Stimulated activated CD8-positive, alpha-beta memory T cell treated with anti-CD3 and anti-CD28 coated beads, Interleukin-15, amount 100 ng/mL, for 4 hours (primary cell): ENCODE data around the gene LBX2.

ENCODE experiments used
- DNase-seq, 2 donors: peaks; one replicate each; pipeline ENCODE4 v3.0.0-alpha.2; 2020; ENCODE audit warnings: low read depth in 2 of 2

Gene LBX2

DNA sequence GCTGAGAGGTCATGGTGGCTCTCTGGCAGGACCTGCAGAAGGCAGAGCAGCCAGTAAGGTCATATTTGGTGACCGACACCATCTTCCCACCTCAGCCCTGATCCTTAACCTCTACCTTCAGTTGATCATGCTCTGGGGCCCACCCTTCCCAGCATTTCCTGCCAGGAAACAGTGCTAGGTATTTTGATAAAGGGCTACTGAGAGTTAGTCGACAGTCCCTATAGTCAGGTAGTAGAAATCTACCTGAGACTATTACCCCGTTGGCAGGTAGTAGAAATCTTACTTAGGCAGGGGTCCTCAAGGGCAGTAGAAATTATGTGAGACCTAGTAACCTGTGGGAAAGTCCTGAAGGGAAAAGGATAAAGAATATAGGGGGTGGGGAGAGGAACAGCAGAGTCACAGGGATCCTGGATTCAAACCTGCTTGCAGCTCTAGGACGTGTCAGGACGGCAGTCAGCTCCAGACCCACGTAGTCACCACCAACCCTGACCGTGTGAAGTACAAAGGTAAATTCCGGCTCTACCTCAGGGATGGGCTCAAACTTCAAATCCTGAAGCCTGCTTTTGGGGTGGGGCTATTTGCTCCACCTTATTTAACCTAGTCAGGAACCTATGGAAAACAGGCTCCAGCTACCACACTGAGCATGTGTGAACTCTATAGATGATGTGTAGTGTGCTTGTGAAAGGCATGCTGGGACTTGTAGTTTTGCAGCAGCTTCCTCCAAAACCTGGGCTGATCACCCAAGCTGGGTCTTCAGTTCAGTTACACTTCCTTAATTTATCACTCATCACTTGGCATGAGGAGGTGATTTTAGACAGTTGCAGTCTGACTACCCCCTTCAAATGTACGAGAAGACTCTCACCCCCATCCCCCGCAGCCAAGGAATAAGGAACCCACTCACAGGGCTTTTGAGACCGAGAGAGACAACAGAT is 26.6 kb upstream of the LBX2 start, which contains the start of gene DQX1:
Gene DQX1, minus strand, starts transcription at position 515 of the 932 bp plus-strand sequence. Its CDS starts 502 bp downstream, at position 13.
- DNase-seq, result no peak

DNA sequence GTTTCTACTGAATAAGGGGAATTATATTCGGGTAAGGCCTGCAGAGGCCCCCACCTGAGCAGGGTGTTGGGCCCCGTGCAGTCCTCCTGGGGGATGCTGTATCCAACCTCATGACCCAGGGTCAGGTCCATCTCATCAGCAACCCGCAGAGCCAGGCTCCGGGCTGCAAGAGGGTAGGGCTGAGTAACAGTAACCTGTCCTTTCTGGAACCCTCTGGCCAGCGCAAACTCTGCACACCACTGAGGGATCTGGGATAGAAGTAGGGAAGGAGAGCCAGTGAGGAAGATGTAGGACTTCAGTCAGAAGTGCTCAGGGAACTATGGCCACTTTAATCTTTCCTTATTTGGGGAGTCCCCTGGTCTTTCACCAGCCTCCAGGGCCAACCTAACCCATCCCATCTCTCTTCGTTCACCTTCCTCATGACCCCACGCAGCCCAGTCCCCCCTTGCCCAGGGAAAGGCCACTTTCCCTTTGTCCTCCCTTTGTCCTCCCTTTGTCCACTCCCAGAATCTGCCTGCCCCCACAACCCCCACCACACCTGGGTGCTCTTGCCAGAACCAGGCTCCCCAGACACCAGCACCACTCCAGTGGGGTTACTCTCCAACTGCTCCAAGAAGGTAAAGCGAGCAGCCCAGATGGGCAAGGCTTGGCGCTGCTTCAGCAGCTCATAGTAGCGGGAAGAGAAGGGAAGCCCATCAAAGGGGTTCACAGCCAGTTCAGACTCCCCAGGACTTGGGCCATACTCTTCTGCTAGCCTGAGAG is 25.7 kb upstream of the LBX2 start:
- DNase-seq, result no peak

DNA sequence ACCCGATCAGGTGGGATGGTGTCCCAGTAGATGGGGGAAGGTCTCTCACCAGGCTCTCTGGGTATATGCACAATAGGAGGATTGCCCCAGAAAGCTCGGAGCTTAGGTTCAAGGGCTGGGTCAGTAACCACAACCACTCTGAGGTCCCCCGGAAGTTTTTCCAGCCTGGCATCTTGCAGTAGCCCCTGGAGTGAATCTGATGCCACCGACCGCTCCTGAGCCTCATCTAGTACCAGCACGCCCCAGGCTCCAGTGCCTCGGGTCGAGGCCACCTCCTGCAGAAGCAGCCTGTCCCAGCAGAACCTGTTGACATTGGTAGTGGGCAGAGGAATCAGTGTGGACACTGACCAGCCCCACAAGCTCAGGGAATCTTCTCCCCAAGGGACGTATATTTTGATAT is 24.6 kb upstream of the LBX2 start:
- DNase-seq, result no peak

DNA sequence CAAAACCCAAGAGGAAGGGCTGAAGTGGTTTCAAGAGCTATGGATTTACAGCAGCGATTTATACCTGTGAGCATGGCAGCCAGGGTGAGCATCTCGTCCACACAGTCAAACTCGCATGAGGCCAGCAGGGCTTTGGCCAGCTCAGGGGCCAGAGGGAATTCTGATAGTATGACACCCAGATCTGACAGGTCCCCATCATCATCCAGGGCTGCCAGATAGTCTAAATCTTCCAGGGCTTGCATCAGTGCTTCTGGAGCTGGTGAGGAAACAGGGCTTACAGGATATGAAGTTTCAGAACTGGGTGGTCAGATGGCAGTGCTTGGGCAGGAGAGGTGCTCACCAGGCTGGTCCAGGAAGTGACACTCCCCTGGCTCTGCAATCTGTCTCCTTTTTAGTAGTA is 23.1 kb upstream of the LBX2 start:
- DNase-seq, result no peak

DNA sequence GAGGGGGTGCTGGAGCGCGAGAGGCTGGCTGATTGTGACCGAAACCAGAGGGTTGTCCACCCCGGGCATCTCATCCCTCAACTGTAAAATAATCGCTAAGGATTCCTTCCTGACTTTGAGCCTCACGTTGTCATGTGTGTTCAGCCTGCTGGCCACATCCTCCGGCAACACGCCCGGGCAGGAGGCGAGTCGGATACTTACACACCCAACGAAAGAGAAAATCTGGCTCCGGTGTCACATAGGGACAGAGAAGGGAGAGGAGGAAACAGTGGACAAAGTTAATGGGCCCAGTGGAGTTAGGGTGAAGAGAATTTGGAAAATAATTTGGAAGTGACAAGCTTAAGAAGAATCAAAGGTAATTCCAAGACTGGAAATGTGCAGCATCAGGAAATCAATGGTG is 17.2 kb upstream of the LBX2 start:
- DNase-seq, result no peak

DNA sequence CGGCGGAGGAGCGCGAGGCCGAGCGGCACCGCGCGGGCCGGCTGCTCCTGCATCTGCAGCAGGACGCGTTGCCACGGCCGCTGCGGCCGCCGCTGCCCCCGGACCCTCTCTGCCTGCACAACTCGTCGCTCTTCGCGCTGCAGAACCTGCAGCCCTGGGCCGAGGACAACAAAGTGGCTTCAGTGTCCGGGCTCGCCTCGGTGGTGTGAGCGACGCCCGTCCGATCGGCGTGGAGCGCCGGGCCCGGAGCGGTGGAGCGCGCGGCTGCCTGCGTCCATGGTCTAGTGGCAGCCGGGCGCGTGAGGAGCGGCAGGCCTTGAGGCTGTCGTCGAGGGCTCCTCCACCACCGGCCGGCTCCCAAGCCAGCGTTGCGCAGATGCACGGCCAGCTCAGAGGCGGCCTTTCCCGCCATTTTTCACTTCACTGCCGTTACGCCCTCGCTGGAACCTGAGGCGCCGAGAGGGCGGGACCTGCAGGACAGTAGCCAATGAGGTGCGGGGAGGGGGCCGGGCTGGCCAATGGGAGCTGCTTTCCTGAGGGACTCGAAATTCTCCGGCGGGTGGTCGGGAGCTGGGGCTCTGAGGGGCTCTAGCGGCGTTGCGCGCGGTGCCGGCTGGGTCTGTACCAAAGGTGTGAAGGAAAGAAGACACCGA is 16.7 kb upstream of the LBX2 start:
- peak; percentile 49 to 60 for DNase-seq

DNA sequence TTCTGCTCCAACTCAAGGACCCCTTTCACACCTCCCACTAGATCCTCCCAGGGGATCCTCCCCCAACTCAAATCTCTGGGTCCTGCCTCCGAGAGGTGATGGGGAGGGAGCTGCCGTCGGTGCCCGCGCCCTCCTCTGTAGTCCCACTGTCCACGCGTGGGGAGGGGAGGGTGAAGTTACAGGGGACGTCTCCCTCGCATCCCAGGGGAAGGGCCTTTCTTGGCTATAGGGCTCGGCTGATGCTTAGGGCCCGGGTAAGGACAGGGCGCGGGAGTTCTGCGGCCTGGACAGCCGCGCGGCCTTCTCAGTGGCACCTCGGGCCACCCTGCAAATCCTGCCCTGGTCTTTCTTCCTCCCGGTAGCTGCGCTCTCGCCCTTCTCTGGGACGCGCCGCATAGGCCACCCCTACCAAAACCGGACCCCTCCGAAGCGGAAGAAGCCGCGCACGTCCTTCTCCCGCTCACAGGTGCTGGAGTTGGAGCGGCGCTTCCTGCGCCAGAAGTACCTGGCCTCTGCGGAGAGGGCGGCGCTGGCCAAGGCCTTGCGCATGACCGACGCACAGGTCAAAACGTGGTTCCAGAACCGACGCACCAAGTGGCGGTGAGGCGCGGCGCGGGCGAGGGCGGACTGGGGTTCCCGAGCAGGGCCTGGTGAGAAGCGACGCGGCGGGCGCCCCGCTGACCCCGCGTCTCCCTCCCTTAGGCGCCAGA is 16.0 kb upstream of the LBX2 start:
- no peak for DNase-seq

DNA sequence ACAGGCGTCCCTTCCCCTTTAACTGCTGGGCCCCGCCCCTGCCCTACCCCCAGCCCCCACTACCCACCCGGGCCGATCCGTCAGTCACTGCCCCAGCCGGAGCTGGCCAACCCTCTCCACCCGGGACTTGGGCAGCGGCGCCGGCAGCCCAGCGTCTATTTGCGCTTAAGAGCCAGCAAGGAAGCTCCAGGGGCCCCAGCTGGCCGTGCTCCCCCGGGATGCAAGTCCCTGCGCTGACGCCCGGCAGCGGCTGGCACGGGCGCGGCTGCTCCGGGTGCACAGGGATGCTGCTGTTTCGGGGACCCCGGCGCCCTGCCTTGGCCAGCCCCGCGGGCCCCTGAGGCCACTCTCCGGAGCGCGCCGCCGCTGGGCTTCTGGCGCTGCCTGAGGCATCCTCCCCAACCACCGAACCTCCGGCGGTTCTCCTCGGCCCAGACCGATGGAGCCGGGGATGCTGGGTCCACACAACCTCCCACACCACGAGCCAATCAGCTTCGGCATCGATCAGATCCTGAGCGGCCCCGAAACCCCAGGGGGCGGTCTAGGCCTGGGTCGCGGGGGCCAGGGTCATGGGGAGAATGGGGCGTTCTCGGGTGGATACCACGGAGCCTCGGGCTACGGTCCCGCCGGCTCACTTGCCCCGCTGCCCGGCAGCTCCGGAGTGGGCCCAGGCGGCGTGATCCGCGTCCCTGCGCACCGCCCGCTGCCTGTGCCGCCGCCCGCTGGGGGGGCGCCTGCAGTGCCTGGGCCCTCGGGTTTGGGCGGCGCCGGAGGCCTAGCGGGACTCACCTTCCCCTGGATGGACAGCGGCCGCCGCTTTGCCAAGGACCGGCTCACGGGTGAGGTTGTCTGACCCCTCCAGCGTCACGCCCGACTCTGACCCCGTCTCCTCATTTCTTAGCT is 15.2 kb upstream of the LBX2 start, which contains the start of gene TLX2:
Gene TLX2, plus strand, starts transcription at position 83 of the 903 bp plus-strand sequence. Its CDS starts 357 bp downstream, at position 440.
- DNase-seq, result no peak

DNA sequence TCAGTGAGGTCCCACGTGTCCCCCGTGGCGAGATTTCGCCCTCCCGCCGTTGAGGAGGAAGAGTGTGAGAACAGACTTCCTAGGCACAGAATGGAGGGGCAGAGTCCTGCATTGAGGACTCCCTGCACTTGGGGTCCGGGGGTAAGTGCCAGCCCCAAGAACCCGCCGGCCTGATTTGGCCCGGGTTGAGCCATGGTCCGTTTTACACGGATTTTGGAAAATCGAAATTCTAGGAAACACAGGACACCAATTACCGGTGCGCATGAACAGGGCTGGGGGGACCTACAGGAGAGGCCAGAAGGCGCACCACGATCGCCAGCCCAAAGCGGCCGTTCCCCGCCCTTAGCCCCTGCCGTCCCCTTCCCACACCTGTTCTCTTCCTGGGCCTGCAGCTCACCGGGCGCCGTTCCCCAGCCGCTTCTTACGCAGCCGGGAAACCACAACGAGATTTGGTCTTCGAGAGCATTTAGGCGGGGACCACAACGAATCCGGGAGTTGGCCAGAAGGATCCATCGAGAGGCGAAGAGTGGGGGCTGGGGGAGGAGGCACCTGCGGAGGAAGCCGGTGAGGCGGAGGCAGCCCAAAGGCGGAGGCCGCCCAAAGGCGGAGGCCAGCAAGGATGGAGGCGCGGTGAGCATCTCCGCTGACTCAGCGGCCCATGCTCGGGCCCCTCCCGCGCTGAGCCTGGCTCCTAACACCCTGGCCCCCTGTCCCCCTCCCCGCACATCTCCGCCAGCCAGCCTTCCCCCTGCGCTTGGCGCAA is 14.4 kb upstream of the LBX2 start:
- no peak for DNase-seq

DNA sequence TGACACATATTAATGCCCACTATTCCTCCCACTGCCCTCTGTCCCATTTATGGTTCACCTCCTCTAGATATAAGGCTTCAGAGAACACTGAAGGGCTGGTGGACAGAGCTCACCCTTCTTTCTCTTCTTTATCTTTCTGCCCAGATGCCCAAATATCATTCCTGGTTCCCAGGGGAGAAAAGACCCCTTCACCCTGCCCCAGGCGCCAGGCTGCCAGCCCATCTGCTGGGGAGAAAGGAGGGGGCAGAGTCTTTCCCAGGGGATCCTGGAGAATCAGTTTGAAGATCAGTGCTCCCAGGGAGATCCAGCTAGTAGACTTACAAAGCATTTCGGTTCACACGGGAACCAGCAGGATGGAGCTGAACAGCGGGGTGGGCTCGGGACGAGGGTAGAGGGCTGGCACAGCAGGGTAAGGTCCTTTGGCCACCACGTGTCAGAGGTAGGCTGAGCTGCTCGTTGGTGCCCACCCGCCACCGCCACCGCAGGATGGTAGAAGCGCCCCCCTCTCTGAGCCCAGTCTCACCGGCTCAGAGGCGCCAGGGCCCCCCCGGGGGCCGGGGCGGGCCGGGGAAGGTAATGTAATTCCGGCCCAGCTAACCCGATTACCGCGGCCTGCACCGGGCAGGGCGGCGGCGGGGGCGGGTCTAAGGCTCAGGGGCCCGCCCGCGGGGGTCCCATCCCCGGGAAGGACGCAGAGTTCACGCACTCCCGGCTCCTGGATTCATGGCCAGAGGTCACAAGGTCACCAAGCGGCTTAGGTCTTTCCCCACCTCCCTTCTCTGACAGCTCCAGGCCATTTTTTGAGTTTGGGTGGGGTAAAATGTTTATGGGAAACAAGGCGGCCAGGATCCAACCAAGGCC is 13.6 kb upstream of the LBX2 start:
- no peak for DNase-seq

DNA sequence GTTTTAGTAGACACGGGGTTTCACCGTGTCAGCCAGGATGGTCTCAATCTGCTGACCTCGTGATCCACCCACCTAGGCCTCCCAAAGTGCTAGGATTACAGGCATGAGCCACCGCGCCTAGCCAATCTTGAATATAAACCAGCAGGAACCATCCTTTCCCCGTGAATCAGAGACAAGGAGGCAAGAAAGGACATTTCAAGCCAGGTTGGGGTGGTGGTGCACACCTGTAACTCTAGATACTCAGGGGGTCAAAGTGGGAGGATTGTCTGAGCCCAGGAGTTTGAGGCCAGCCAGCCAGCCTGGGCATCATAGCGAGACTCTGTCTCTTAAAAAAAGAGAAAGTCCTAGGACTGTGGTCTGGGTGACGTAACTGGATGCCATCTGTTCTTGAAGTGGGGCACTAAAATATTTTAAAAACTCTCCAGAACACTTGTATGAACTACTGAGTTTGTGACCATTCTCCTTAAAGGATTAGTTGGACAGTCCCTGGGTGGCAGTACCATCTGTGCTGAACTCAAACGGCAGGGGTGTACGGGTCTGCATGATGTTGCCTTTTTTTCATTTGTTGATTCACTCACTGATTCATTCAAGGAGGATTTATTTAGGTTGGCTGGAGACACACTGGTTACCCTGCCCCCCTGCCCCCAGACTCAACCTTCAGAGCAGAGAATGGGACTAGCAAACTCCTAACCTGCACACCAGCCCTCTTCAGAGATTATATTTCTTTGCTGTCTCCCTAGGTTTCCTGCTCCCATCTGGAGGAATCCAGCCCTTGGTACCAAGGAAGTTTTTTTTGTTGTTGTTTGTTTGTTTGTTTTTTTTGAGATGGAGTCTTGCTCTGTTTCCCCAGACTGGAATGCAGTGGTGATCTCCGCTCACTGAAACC is 11.9 kb upstream of the LBX2 start:
- DNase-seq, result no peak

DNA sequence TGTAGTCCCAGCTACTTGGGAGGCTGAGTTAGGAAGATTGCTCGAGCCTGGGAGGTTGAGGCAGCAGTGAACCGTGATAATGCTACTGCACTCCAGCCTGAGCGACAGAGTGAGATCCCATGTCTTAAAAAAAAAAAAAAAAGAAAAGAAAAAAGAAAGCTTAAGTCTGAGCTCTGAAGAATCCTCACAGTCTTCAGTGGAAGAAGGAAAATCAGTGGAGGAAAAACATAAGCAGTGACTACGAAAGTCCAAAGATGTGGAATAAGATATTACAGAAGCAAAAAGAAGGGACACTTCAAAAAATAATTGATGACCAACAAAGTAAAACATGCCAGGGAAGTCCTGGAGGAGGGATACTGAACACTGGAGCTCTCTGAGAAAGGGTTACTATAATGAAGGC is 10.9 kb upstream of the LBX2 start:
- DNase-seq, result no peak

DNA sequence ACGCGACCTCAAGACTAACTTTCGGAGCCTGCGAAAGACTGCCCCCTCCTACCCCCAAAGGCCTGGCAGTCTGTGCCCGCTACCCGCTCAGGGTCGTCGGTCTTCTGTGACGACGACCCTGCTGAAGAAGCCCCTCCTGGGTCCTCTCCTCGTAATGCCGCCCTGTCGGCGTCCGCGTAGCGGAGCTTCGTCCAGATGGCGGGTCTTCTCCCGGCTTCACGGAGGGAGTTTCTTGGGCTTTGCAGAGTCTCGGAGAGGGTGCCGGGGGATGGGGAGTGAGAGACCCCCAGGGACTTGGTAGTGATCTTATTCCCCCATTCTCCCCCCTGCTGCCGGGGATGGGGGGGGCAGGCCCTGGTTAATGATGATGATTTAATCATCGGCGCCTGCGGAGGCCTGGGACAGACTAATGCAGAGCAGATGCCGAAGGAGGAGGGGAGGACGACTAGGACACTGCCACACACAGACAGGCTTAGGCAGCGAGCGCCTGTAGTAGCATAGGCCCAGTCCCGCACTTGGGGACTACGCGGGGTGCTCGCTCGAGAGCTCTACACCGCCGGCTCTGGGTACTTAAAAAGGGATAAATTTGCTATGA is 8.6 kb upstream of the LBX2 start:
- no peak for DNase-seq

DNA sequence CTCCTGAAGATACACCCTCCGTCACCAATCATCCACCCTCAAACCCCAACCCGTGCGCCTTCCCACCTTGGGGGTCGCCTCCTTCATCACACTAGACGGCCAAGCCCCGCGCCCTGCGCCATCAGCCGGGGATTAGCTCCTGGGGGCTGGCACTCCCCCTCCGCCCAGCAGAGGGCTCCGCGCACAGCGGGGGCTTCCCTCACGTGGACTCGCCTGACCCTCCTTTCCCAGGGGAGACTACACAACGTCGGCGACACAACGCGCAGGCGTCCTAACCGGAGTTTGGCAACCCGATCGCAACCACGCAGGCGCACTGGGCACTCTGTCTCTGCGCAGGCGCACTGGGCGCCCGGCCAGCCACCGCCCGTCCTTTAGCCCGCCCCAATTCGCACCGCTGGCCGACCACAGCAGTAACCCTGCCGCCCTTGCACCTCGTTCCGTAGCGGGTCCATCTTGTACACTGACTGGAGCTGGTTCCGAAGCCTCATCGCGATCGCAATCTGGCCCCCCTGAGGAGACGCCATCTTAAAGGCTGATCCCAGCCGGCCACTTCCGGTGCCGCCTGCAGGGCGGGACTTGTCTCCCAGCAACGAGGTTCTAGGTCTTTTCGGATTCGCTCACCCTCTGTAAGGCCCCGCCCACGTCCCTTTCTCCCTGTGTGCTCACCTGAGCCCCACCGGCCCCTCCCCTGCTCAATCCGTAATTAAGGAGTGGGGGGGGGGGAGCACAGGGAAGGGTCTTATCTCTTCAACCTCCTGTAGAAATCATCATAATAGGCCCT is 7.9 kb upstream of the LBX2 start, which contains the start of gene PCGF1:
Gene PCGF1, minus strand, starts transcription at position 551 of the 781 bp plus-strand sequence. Its CDS starts 27 bp downstream, at position 524.
- DNase-seq, result peak; percentile 97 to 98

DNA sequence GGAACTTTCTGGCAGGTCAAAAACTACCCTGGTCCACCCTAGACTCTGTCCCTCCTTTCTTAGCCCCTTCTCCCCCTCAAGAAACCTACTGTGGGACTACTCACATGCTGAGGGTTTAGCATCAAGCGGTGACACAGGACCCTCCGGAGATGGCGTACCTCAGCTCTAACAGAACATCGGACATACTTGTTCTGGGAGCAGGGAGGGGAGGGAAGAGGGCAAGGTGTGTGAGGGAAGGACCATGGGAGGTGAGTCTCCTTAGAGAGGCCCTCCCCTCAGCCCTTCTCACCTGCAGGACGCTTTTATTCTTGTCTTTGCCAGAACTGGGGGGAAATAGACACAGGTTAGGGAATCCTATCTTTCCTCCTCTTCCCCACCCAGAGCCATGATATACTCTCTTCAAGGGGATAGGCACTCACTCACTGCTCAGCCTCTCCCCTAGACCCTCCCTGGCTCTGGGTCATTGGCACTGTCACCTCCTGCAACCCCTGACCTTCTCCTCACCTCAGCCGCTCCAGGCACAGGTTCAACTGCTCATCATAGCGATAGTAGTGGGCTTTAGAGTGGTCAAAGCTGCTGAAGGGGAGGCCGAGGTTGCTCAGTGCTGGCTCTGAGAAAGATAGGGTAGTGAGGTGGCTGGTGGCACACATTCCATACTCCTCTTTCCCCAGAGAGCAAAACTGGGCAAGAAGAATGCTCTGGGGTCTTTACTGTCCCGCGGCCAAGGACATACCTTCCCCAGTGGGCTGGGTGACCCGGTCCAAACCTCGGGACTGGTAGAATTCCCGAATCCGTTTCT is 6.2 kb upstream of the LBX2 start:
- no peak for DNase-seq

DNA sequence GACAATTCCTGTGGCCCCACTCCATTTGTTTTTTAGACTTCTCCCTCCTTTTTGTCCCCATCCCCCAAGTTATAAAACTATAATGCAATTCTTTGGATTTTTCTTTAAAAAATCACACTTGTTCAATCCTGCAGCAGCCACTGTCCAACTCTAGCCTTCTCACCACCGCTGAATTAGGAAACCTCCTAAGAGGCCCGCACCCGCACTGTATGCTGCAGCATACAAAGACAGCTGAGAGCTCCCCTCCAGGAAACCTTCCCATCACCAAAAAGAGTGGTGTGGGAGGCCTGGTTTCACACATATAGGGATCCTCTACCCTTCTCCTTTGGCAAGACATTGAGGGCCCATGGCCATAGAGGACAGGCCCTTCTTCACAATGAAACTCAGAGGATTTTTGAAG is 5.2 kb upstream of the LBX2 start:
- DNase-seq, result no peak
